A549 (cell line): ENCODE measurements around the gene TSEN54. TPM values are rescaled to one million over a fixed set of nuclear protein-coding genes. Genes with fewer than 3 reads are reported as not detected.

Experiments
- ATAC-seq, 2 experiments: fragments of 200-7000 bp in 1 of 2; fragments of >200 bp in 1 of 2; cut with Nextera tagmentation in 1 of 2; cut with Tn5 transposase in 1 of 2; 3 replicates each; pipeline versions ENCODE4 v1.8.0 to v1.9.1; 2018 to 2020; ENCODE audit warnings: mild to moderate bottlenecking in 1 of 2, moderate library complexity in 1 of 2
- CTCF ChIA-PET: fragments of 300-600 bp; sonication (Branson Sonifier 250); formaldehyde crosslinking; extraction: SDS; loops from one replicate; lab custom pipeline; 2021; ENCODE audit warnings: antibody characterized with exemption, inconsistent platforms; lab: Yijun Ruan, JAX
- POLR2A ChIA-PET: fragments of 350-600 bp; formaldehyde crosslinking; extraction: SDS; loops from one replicate; lab custom pipeline; 2021; ENCODE audit warnings: antibody characterized with exemption, inconsistent platforms; lab: Yijun Ruan, JAX
- DNase-seq, 2 experiments: peaks; one replicate each; pipeline versions ENCODE4 v3.0.0 to v3.0.0-alpha.2; 2011 to 2016; ENCODE audit warnings: low read depth in 1 of 2, low spot score in 1 of 2
- FAIRE-seq: peaks from 2 replicates; lab custom pipeline; 2011; peaks lifted over from hg19 to GRCh38; lab: Jason Lieb, UNC
- H3K27ac ChIP-seq, 2 experiments: fragments of >200 bp; sonication (Bioruptor Twin); formaldehyde crosslinking; 3 replicates each; pipeline ENCODE4 v1.5.1; 2016 to 2017
- H3K4me1 ChIP-seq: fragments of >200 bp; sonication (Bioruptor Twin); formaldehyde crosslinking; 3 replicates; pipeline ENCODE4 v1.6.1; 2016
- H3K4me2 ChIP-seq: fragments of >200 bp; sonication (Bioruptor Twin); formaldehyde crosslinking; 3 replicates; pipeline ENCODE4 v1.6.1; 2016
- H3K4me3 ChIP-seq: fragments of >200 bp; sonication (Bioruptor Twin); formaldehyde crosslinking; 3 replicates; pipeline ENCODE4 v1.5.1; 2016
- H3K9me3 ChIP-seq: fragments of >200 bp; sonication (Bioruptor Twin); formaldehyde crosslinking; 3 replicates; pipeline ENCODE4 v1.6.1; 2016
- BHLHE40 ChIP-seq: IDR thresholded peaks from 2 replicates; pipeline ENCODE4 v1.6.1; 2012; ENCODE audit warnings: low read depth, low read length, inconsistent platforms
- CEBPB ChIP-seq, 2 experiments: fragments of >200 bp in 1 of 2; sonication (Bioruptor Twin) in 1 of 2; formaldehyde crosslinking in 1 of 2; IDR thresholded peaks; 2 replicates each; pipeline ENCODE4 v1.6.1; 2012 to 2016
- CHD2 ChIP-seq: fragments of 150-350 bp; IDR thresholded peaks from 2 replicates; pipeline ENCODE4 v1.6.1; 2014; ENCODE audit warnings: low read length; ENCODE audit not compliant: partially characterized antibody
- CHD4 ChIP-seq: fragments of 200-600 bp; sonication (generic); IDR thresholded peaks from 2 replicates; pipeline ENCODE4 v1.6.1; 2016; ENCODE audit warnings: antibody characterized with exemption, mild to moderate bottlenecking, borderline replicate concordance
- CTCF ChIP-seq: fragments of >200 bp; sonication (Bioruptor Twin); formaldehyde crosslinking; IDR thresholded peaks from 3 replicates; pipeline ENCODE4 v1.5.1; 2016
- ELK1 ChIP-seq: fragments of 150-350 bp; IDR thresholded peaks from 2 replicates; pipeline ENCODE4 v1.6.1; 2014; ENCODE audit warnings: low read depth, mild to moderate bottlenecking, low read length
- EP300 ChIP-seq, 2 experiments: fragments of >200 bp; sonication (Bioruptor Twin); formaldehyde crosslinking; IDR thresholded peaks; 2 replicates in 1 of 2; 3 replicates in 1 of 2; pipeline ENCODE4 v1.6.1; 2016 to 2017
- ESRRA ChIP-seq: fragments of 150-350 bp; IDR thresholded peaks from 2 replicates; pipeline ENCODE4 v1.6.1; 2014; ENCODE audit warnings: mild to moderate bottlenecking, low read length, borderline replicate concordance
- FOXS1 ChIP-seq: fragments of 250-450 bp; sonication (Bioruptor Pico); IDR thresholded peaks from 2 replicates; pipeline ENCODE4 v1.5.0; 2020; ENCODE audit warnings: mild to moderate bottlenecking, moderate library complexity
- HOXB13 ChIP-seq: fragments of 250-450 bp; sonication (Bioruptor Pico); IDR thresholded peaks from 2 replicates; pipeline ENCODE4 v1.5.0; 2020; ENCODE audit warnings: low read depth, mild to moderate bottlenecking, moderate library complexity
- JUN ChIP-seq, 2 experiments: fragments of >200 bp; sonication (Bioruptor Twin); formaldehyde crosslinking; IDR thresholded peaks; 2 replicates in 1 of 2; 3 replicates in 1 of 2; pipeline ENCODE4 v1.6.1; 2016 to 2017
- KDM5A ChIP-seq: fragments of 200-600 bp; sonication (generic); IDR thresholded peaks from 2 replicates; pipeline ENCODE4 v1.6.1; 2016; ENCODE audit warnings: antibody characterized with exemption, mild to moderate bottlenecking
- MYC ChIP-seq: IDR thresholded peaks from 2 replicates; pipeline ENCODE4 v1.6.1; 2012; ENCODE audit warnings: mild to moderate bottlenecking, inconsistent platforms, low read length, improper control_type of control experiment, borderline replicate concordance
- NR3C1 ChIP-seq: fragments of >200 bp; sonication (Bioruptor Twin); formaldehyde crosslinking; IDR thresholded peaks from 3 replicates; pipeline ENCODE4 v1.6.1; 2017
- RAD21 ChIP-seq, 2 experiments: fragments of >200 bp in 1 of 2; sonication (Bioruptor Twin) in 1 of 2; formaldehyde crosslinking in 1 of 2; IDR thresholded peaks in 1 of 2; conservative IDR thresholded peaks in 1 of 2; 2 replicates in 1 of 2; 3 replicates in 1 of 2; pipeline ENCODE4 v1.6.1; 2012 to 2018; ENCODE audit warnings: inconsistent platforms in 1 of 2
- RARB ChIP-seq: fragments of 250-450 bp; sonication (Bioruptor Pico); IDR thresholded peaks from 2 replicates; pipeline ENCODE4 v1.8.0; 2021; ENCODE audit warnings: mild to moderate bottlenecking, moderate library complexity
- SMC3 ChIP-seq: fragments of >200 bp; sonication (Bioruptor Twin); formaldehyde crosslinking; IDR thresholded peaks from 3 replicates; pipeline ENCODE4 v1.6.1; 2018; ENCODE audit warnings: inconsistent platforms
- SREBF2 ChIP-seq: fragments of 450-650 bp; IDR thresholded peaks from 2 replicates; pipeline ENCODE4 v1.6.1; 2014; ENCODE audit warnings: mild to moderate bottlenecking, moderate library complexity
- TP53 ChIP-seq: fragments of 250-450 bp; sonication (Bioruptor Pico); IDR thresholded peaks from 2 replicates; pipeline ENCODE4 v1.5.0; 2021; ENCODE audit warnings: mild to moderate bottlenecking, moderate library complexity
- ZC3H11A ChIP-seq: fragments of 450-650 bp; IDR thresholded peaks from 2 replicates; pipeline ENCODE4 v1.6.1; 2014; ENCODE audit warnings: antibody characterized with exemption, mild to moderate bottlenecking
- ZFP36 ChIP-seq: fragments of 450-650 bp; IDR thresholded peaks from 2 replicates; pipeline ENCODE4 v1.6.1; 2014; ENCODE audit warnings: borderline replicate concordance; ENCODE audit not compliant: partially characterized antibody
- ZNF302 ChIP-seq: fragments of 250-450 bp; sonication (Bioruptor Pico); IDR thresholded peaks from 2 replicates; pipeline ENCODE4 v1.9.0; 2021; ENCODE audit warnings: inconsistent platforms, mild to moderate bottlenecking, moderate library complexity
- WGBS: methylation state at CpG from one replicate; pipeline ENCODE4 v1.1.6; 2017; ENCODE audit errors: missing lambda C conversion rate; 5-methylcytosine and 5-hydroxymethylcytosine counted together
- polyA plus RNA-seq, 4 experiments: library from polyadenylated mRNA; depleted of rRNA in 3 of 4; stranded (reverse); fragments of >200 nt; fragmentation: RNase III in 1 of 4; extraction: RNeasy Plus Mini Kit Qiagen cat#74134 plus additional on column Dnase treatment in 1 of 4; gene quantifications; 2 replicates in 3 of 4; 3 replicates in 1 of 4; pipeline ENCODE4 v1.2.3, GENCODE V29; 2011 to 2017
- TF ChIP-seq, protein P1 (sequence below): IDR thresholded peaks from 2 replicates; pipeline ENCODE4 v1.6.1; 2012; ENCODE audit warnings: low read depth, borderline replicate concordance

TSEN54 gene
- polyA plus RNA-seq, 2 of the 4 experiments (the other 2 are of a cell fraction): 24.8 to 38.4 TPM

- FAIRE-seq: no peak
- H3K4me2 ChIP-seq: no peak overlapping the region
- TF ChIP-seq TP53 (CRISPR knock-in tag) (no peak), SREBF2 (no peak), NR3C1 (no peak), CHD4 (no peak), HOXB13 (CRISPR knock-in tag) (no peak), FOXS1 (no peak), CHD2 (no peak), ZC3H11A (no peak), RARB (no peak), ZFP36 (no peak), MYC (no peak), KDM5A (no peak), EP300 (IDR thresholded peaks at IDR 0.05) (no peak), ZNF302 (CRISPR knock-in tag) (no peak), ESRRA (no peak), BHLHE40 (no peak)
- TF ChIP-seq, protein P1, sequence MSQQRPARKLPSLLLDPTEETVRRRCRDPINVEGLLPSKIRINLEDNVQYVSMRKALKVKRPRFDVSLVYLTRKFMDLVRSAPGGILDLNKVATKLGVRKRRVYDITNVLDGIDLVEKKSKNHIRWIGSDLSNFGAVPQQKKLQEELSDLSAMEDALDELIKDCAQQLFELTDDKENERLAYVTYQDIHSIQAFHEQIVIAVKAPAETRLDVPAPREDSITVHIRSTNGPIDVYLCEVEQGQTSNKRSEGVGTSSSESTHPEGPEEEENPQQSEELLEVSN: no peak
- ChIA-PET CTCF (interaction anchor here (0.6 to 2.7 kb wide), 11 partner anchors 12 to 187 kb away, joined by 3 to 12 read pairs (median 4); partner anchors contain the start of genes SMIM5 and TSEN54), POLR2A (no interaction called here)
- no peak overlapping the region for H3K4me3 ChIP-seq
- peaks cover 73% of the 10 kb centered on the region for H3K4me1 ChIP-seq
- WGBS: 82% methylated on average over 9 of the region's 9 CpGs
- H3K9me3 ChIP-seq: no peaks in the 10 kb centered on the region
- DNase-seq: no peak
- peak overlapping the region; percentile 37 to 93; a peak in 4 of 6 replicates for H3K27ac ChIP-seq
- ATAC-seq: no peak; a peak in 1 of 6 replicates
Measured at GRCh38 chr17:75559958-75560533, 43.7 kb downstream of the TSEN54 start.

GRCh38 chr17:75561927-75562603, 45.7 kb downstream of the TSEN54 start:
- CTCF ChIA-PET: interaction anchor here (0.7 to 1.2 kb wide), 6 partner anchors 9 to 321 kb away, joined by 3 to 4 read pairs (median 3); partner anchors contain the start of gene LLGL2
- Histone ChIP-seq H3K4me2 (no peak overlapping the region; the same call in 2 of the 3 replicates), H3K4me3 (no peak overlapping the region)
- POLR2A ChIA-PET: no interaction called here
- FAIRE-seq: no peak
- peak in 1 of 2 experiments; percentile 47 for DNase-seq
- no peak for ATAC-seq
- 0 out of 5 replicates have a peak, but pooled peaks of 1 of the 2 experiments have one; percentile 31 for TF ChIP-seq JUN (IDR thresholded peaks at IDR 0.05)
- peak; percentile 44 to 57; a peak in 4 of 5 replicates for TF ChIP-seq RAD21 (conservative IDR thresholded peaks at IDR 0.05 in 1 of 2, IDR thresholded peaks at IDR 0.05 in 1 of 2)
- TF ChIP-seq SMC3: peak; percentile 25; the same call in 1 of the 3 replicates
- no peak for TF ChIP-seq CEBPB (IDR thresholded peaks at IDR 0.05)
- no peak for TF ChIP-seq ELK1
- peak; percentile 28; the same call in 2 of the 3 replicates for TF ChIP-seq CTCF
- TF ChIP-seq ZNF302 (CRISPR knock-in tag): no peak
- TF ChIP-seq, all 56 proteins: peak for 4
- peak overlapping the region in 1 of 2 experiments; percentile 64; a peak in 3 of 6 replicates for H3K27ac ChIP-seq
- 74% methylated on average over 5 of the region's 5 CpGs for WGBS
- H3K4me1 ChIP-seq: peaks cover 60% of the 10 kb centered on the region
- H3K9me3 ChIP-seq: no peaks in the 10 kb centered on the region
